Adrenal gland (tissue), 5 donors: ENCODE results near the gene RING1.

Source experiments
- POLR2A ChIP-seq, 2 donors: fragments of 450-650 bp; IDR thresholded peaks; one replicate each; pipeline ENCODE4 v1.6.1; 2017; ENCODE audit warnings: antibody characterized with exemption in 2 of 2, mild to moderate bottlenecking in 2 of 2, moderate library complexity in 1 of 2
- TF ChIP-seq, protein P1 (sequence below), 6 experiments: fragments of 450-650 bp in 4 of 6; fragments of 200-600 bp in 2 of 6; sonication (generic) in 1 of 6; IDR thresholded peaks; 1 replicate in 5 of 6; 2 replicates in 1 of 6; pipeline versions ENCODE4 v1.5.1 to v1.8.0; 2016 to 2021; ENCODE audit warnings: antibody characterized with exemption in 6 of 6, mild to moderate bottlenecking in 2 of 6, moderate library complexity in 1 of 6
- donor health status: DM: no; HTN: no; CAD: no.

- TF ChIP-seq, protein P1, sequence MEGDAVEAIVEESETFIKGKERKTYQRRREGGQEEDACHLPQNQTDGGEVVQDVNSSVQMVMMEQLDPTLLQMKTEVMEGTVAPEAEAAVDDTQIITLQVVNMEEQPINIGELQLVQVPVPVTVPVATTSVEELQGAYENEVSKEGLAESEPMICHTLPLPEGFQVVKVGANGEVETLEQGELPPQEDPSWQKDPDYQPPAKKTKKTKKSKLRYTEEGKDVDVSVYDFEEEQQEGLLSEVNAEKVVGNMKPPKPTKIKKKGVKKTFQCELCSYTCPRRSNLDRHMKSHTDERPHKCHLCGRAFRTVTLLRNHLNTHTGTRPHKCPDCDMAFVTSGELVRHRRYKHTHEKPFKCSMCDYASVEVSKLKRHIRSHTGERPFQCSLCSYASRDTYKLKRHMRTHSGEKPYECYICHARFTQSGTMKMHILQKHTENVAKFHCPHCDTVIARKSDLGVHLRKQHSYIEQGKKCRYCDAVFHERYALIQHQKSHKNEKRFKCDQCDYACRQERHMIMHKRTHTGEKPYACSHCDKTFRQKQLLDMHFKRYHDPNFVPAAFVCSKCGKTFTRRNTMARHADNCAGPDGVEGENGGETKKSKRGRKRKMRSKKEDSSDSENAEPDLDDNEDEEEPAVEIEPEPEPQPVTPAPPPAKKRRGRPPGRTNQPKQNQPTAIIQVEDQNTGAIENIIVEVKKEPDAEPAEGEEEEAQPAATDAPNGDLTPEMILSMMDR (IDR thresholded peaks at IDR 0.05): no peak
- no peak for TF ChIP-seq POLR2A (IDR thresholded peaks at IDR 0.05)
Observed at GRCh38 chr6:33165581-33166258, 42.6 kb upstream of the RING1 start.
